ENCODE results near the gene SLC4A4.

Gene SLC4A4

GRCh38 chr4:71532407-71532806, 193.6 kb downstream of the SLC4A4 start:
- DNase-seq (ENCODE audit: low read depth in 1 of 2, low spot score in 1 of 2), result no peak

- no peak for DNase-seq (ENCODE audit: low read depth in 1 of 2, low spot score in 1 of 2)
Measured at GRCh38 chr4:71533121-71533520, 194.3 kb downstream of the SLC4A4 start.

- no peak for DNase-seq (ENCODE audit: low read depth in 1 of 2, low spot score in 1 of 2)
Measured at GRCh38 chr4:71537551-71538065, 198.8 kb downstream of the SLC4A4 start.

- no peak for DNase-seq (ENCODE audit: low read depth in 1 of 2, low spot score in 1 of 2)
Measured at GRCh38 chr4:71538528-71538927, 199.7 kb downstream of the SLC4A4 start.

- DNase-seq (ENCODE audit: low read depth in 1 of 2, low spot score in 1 of 2), result no peak
Measured at GRCh38 chr4:71540749-71541269, 202.0 kb downstream of the SLC4A4 start.

GRCh38 chr4:71541541-71541940, 202.7 kb downstream of the SLC4A4 start:
- no peak for DNase-seq (ENCODE audit: low read depth in 1 of 2, low spot score in 1 of 2)

- DNase-seq (ENCODE audit: low read depth in 1 of 2, low spot score in 1 of 2), result no peak
Measured at GRCh38 chr4:71545168-71545567, 206.3 kb downstream of the SLC4A4 start.

- DNase-seq (ENCODE audit: low read depth in 1 of 2, low spot score in 1 of 2), result no peak
Measured at GRCh38 chr4:71549516-71550160, 210.8 kb downstream of the SLC4A4 start.

- DNase-seq (ENCODE audit: low read depth in 1 of 2, low spot score in 1 of 2), result no peak
Measured at GRCh38 chr4:71550220-71551165, 211.7 kb downstream of the SLC4A4 start.

- DNase-seq (ENCODE audit: low read depth in 1 of 2, low spot score in 1 of 2), result no peak
Measured at GRCh38 chr4:71553605-71554004, 214.8 kb downstream of the SLC4A4 start.

- no peak for DNase-seq (ENCODE audit: low read depth in 1 of 2, low spot score in 1 of 2)
Measured at GRCh38 chr4:71554025-71554424, 215.2 kb downstream of the SLC4A4 start.

- no peak for DNase-seq (ENCODE audit: low read depth in 1 of 2, low spot score in 1 of 2)
Measured at GRCh38 chr4:71558248-71558647, 219.4 kb downstream of the SLC4A4 start.

- DNase-seq (ENCODE audit: low read depth in 1 of 2, low spot score in 1 of 2), result no peak
Measured at GRCh38 chr4:71559957-71560571, 221.2 kb downstream of the SLC4A4 start.

- no peak for DNase-seq (ENCODE audit: low read depth in 1 of 2, low spot score in 1 of 2)
Measured at GRCh38 chr4:71564775-71565174, 226.0 kb downstream of the SLC4A4 start.

- no peak for DNase-seq (ENCODE audit: low read depth in 1 of 2, low spot score in 1 of 2)
Measured at GRCh38 chr4:71566856-71567255, 228.0 kb downstream of the SLC4A4 start.

GRCh38 chr4:71568131-71568530, 229.3 kb downstream of the SLC4A4 start:
- DNase-seq (ENCODE audit: low read depth in 1 of 2, low spot score in 1 of 2), result no peak

- DNase-seq (ENCODE audit: low read depth in 1 of 2, low spot score in 1 of 2), result no peak
Measured at GRCh38 chr4:71570492-71570891, 231.7 kb downstream of the SLC4A4 start.

- DNase-seq (ENCODE audit: low read depth in 1 of 2, low spot score in 1 of 2), result no peak
Measured at GRCh38 chr4:71571346-71571745, 232.5 kb downstream of the SLC4A4 start.

- DNase-seq (ENCODE audit: low read depth in 1 of 2, low spot score in 1 of 2), result no peak
Measured at GRCh38 chr4:71583971-71584370, 245.2 kb downstream of the SLC4A4 start.

- DNase-seq (ENCODE audit: low read depth in 1 of 2, low spot score in 1 of 2), result no peak
Measured at GRCh38 chr4:71584585-71584984, 245.8 kb downstream of the SLC4A4 start.

GRCh38 chr4:71586087-71586763, 247.4 kb downstream of the SLC4A4 start:
- DNase-seq (ENCODE audit: low read depth in 1 of 2, low spot score in 1 of 2), result no peak

Measured in activated CD4-positive, alpha-beta T cell treated with anti-CD3 and anti-CD28 coated beads, Interleukin-2, amount 50 U/mL, for 24 hours (primary cell).